CD1c-positive myeloid dendritic cell (primary cell): ENCODE results near the gene GCHFR.

Experiments used
- DNase-seq: peaks from one replicate; pipeline ENCODE4 v3.0.0-alpha.2; 2016; ENCODE audit errors: extremely low spot score

The GCHFR gene

GRCh38 chr15:40775740-40776536 is 12.1 kb downstream of the GCHFR start:
- no peak for DNase-seq

- DNase-seq, result peak; percentile 58
Measured at GRCh38 chr15:40776537-40777141, 12.8 kb downstream of the GCHFR start.

GRCh38 chr15:40782609-40783227 is 18.9 kb downstream of the GCHFR start:
- DNase-seq, result peak; percentile 74

- no peak for DNase-seq
Measured at GRCh38 chr15:40785164-40785563, 21.3 kb downstream of the GCHFR start.

- no peak for DNase-seq
Measured at GRCh38 chr15:40785814-40786213, 21.9 kb downstream of the GCHFR start.

- peak; percentile 44 for DNase-seq
Measured at GRCh38 chr15:40787344-40787841, 23.5 kb downstream of the GCHFR start.

- DNase-seq, result no peak
Measured at GRCh38 chr15:40787991-40788390, 24.1 kb downstream of the GCHFR start.

GRCh38 chr15:40789119-40789518 is 25.3 kb downstream of the GCHFR start:
- DNase-seq, result no peak

GRCh38 chr15:40789999-40790398 is 26.1 kb downstream of the GCHFR start:
- no peak for DNase-seq

- DNase-seq, result no peak
Measured at GRCh38 chr15:40790718-40791117, 26.9 kb downstream of the GCHFR start.

- DNase-seq, result no peak
Measured at GRCh38 chr15:40792394-40792793, 28.5 kb downstream of the GCHFR start.

- no peak for DNase-seq
Measured at GRCh38 chr15:40793216-40793989, 29.5 kb downstream of the GCHFR start.

- no peak for DNase-seq
Measured at GRCh38 chr15:40796041-40796440, 32.2 kb downstream of the GCHFR start.

- DNase-seq, result peak; percentile 41
Measured at GRCh38 chr15:40796512-40796911, 32.6 kb downstream of the GCHFR start.

- no peak for DNase-seq
Measured at GRCh38 chr15:40799523-40799922, 35.7 kb downstream of the GCHFR start.

GRCh38 chr15:40803076-40803475 is 39.2 kb downstream of the GCHFR start:
- DNase-seq, result no peak

GRCh38 chr15:40803688-40804087 is 39.8 kb downstream of the GCHFR start:
- DNase-seq, result no peak

- DNase-seq, result no peak
Measured at GRCh38 chr15:40806672-40807027, 42.8 kb downstream of the GCHFR start.

GRCh38 chr15:40807028-40807887 is 43.4 kb downstream of the GCHFR start, which contains the start of the genes DNAJC17 and ZFYVE19:
Gene DNAJC17 (minus strand): TSS chr15:40807473. CDS start chr15:40807446, 27 bp downstream.
Gene ZFYVE19 (plus strand): TSS chr15:40807089. CDS start chr15:40807590, 501 bp downstream.
- peak; percentile 99 for DNase-seq

- DNase-seq, result no peak
Measured at GRCh38 chr15:40807888-40808461, 44.1 kb downstream of the GCHFR start.
